Effector memory CD4-positive, alpha-beta T cell (primary cell): ENCODE measurements around the gene YAE1.

Experiments used
- DNase-seq, 3 donors: peaks; one replicate each; pipeline ENCODE4 v3.0.0-alpha.2; 2020
- H3K27ac ChIP-seq: 2 replicates; pipeline ENCODE4 v1.7.0; 2013; ENCODE audit warnings: mild to moderate bottlenecking, low read length, moderate library complexity; ENCODE audit not compliant: insufficient read depth, poor library complexity, severe bottlenecking
- H3K27me3 ChIP-seq: replicated peaks from 2 replicates; pipeline ENCODE4 v1.7.0; 2013; ENCODE audit warnings: mild to moderate bottlenecking, low read length; ENCODE audit not compliant: insufficient read depth, control insufficient read depth, poor library complexity, severe bottlenecking
- H3K36me3 ChIP-seq: 2 replicates; pipeline ENCODE4 v1.7.0; 2013; ENCODE audit warnings: mild to moderate bottlenecking, low read length, moderate library complexity; ENCODE audit not compliant: control insufficient read depth, insufficient read depth
- H3K4me1 ChIP-seq: 2 replicates; pipeline ENCODE4 v1.7.0; 2013; ENCODE audit warnings: low read length, mild to moderate bottlenecking; ENCODE audit not compliant: control insufficient read depth, insufficient read depth, poor library complexity, severe bottlenecking
- H3K4me3 ChIP-seq: 2 replicates; pipeline ENCODE4 v1.7.0; 2013; ENCODE audit warnings: low read length, low read depth, mild to moderate bottlenecking; ENCODE audit not compliant: insufficient read depth, poor library complexity, severe bottlenecking
- H3K9me3 ChIP-seq: 2 replicates; pipeline ENCODE4 v1.7.0; 2013; ENCODE audit warnings: mild to moderate bottlenecking, low read length, moderate library complexity; ENCODE audit not compliant: control insufficient read depth

YAE1 gene

DNA sequence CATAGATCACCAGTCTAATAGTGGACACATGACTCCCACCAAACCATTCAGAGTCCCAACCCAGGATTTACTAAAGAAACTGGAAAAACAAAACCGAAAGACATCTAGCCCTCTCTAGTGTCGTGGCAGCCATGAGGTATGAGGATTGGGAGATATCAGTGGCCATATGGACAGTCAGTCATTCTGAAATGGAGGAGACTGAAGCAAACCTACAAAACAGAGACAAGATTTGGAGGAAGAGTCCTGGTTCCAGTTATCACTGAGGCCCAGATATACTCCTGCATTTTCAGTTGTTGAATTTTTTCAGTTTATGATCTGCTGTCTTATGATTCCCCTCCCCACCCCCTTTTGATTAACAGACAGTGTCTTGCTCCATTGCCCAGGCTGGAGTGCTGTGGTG, 48.1 kb downstream of the YAE1 start:
- DNase-seq = no peak
- no peak overlapping the region for H3K27ac ChIP-seq
- H3K4me1 ChIP-seq = no peaks in the 10 kb centered on the region
- H3K4me3 ChIP-seq = no peak overlapping the region
- no peaks in the 10 kb centered on the region for H3K36me3 ChIP-seq
- H3K9me3 ChIP-seq = no peaks in the 10 kb centered on the region
- H3K27me3 ChIP-seq = no peaks in the 10 kb centered on the region

GRCh38 chr7:39615350-39615975, 49.3 kb downstream of the YAE1 start:
- no peaks in the 10 kb centered on the region for H3K36me3 ChIP-seq
- no peaks in the 10 kb centered on the region for H3K9me3 ChIP-seq
- DNase-seq = no peak
- H3K4me3 ChIP-seq = no peak overlapping the region
- H3K27me3 ChIP-seq = no peaks in the 10 kb centered on the region
- no peaks in the 10 kb centered on the region for H3K4me1 ChIP-seq
- H3K27ac ChIP-seq = no peak overlapping the region

GRCh38 chr7:39616138-39616537, 49.9 kb downstream of the YAE1 start:
- no peak for DNase-seq
- Histone ChIP-seq H3K4me1 (no peaks in the 10 kb centered on the region), H3K27me3 (no peaks in the 10 kb centered on the region), H3K27ac (no peak overlapping the region), H3K36me3 (no peaks in the 10 kb centered on the region), H3K4me3 (no peak overlapping the region), H3K9me3 (no peaks in the 10 kb centered on the region)

DNA sequence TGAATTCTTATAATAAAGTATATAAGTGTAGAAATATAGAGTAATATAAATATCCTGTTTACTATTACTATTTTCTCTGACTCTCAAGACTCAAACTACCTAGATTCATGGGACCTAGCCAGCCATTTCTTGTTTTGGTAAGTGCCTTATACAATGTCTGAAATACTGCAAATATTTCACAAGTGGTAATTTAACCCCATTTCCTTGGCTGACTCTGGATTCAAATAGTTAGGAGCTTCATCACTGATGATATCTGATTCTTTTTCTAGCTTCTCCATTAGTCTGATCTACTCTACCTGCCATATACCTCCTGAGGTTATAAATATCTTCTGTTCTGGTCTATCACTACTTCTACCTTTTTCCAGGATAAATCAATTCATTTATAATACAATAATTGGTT, 50.8 kb downstream of the YAE1 start:
- Histone ChIP-seq H3K9me3 (no peaks in the 10 kb centered on the region), H3K36me3 (no peaks in the 10 kb centered on the region), H3K27ac (no peak overlapping the region), H3K27me3 (no peaks in the 10 kb centered on the region), H3K4me3 (no peak overlapping the region), H3K4me1 (no peaks in the 10 kb centered on the region)
- DNase-seq = no peak

GRCh38 chr7:39618868-39619267, 52.7 kb downstream of the YAE1 start:
- DNase-seq = no peak
- Histone ChIP-seq H3K4me1 (no peaks in the 10 kb centered on the region), H3K27me3 (no peaks in the 10 kb centered on the region), H3K9me3 (no peaks in the 10 kb centered on the region), H3K4me3 (no peak overlapping the region), H3K36me3 (no peaks in the 10 kb centered on the region), H3K27ac (no peak overlapping the region)

- no peak for DNase-seq
Observed at GRCh38 chr7:39620486-39620885, 54.3 kb downstream of the YAE1 start.

DNA sequence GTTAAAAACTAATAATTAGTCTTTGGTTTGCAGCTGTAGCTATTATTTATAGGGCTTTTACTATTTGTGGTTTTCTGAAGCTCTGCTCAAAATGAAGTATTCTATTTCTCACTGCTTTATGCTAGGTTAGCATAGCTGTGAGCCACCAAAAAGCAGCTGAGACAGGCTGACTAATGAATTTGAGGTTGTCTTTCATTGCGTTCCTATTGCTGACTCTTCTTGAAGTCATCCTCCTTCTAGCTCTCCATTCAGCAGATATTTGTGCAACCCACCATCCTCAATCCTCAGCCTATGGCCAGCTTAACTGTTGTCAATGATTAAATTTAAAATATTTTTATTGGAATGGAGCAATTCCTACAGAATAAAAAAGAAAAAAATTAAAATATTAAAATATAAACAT, 55.1 kb downstream of the YAE1 start:
- H3K27ac ChIP-seq = no peak overlapping the region
- no peaks in the 10 kb centered on the region for H3K36me3 ChIP-seq
- no peaks in the 10 kb centered on the region for H3K9me3 ChIP-seq
- H3K27me3 ChIP-seq = no peaks in the 10 kb centered on the region
- H3K4me1 ChIP-seq = peaks cover 12% of the 10 kb centered on the region
- no peak for DNase-seq
- H3K4me3 ChIP-seq = no peak overlapping the region

More at GRCh38 chr7:39620486-39620885, 54.3 kb downstream of the YAE1 start:
- no peak overlapping the region for H3K4me3 ChIP-seq
- H3K9me3 ChIP-seq = no peaks in the 10 kb centered on the region
- H3K27me3 ChIP-seq = no peaks in the 10 kb centered on the region
- peaks cover 12% of the 10 kb centered on the region for H3K4me1 ChIP-seq
- H3K36me3 ChIP-seq = no peaks in the 10 kb centered on the region
- no peak overlapping the region for H3K27ac ChIP-seq

- no peak for DNase-seq
- no peaks in the 10 kb centered on the region for H3K36me3 ChIP-seq
- H3K9me3 ChIP-seq = no peaks in the 10 kb centered on the region
- peaks cover 12% of the 10 kb centered on the region for H3K4me1 ChIP-seq
- no peak overlapping the region for H3K4me3 ChIP-seq
- no peaks in the 10 kb centered on the region for H3K27me3 ChIP-seq
- H3K27ac ChIP-seq = no peak overlapping the region
Observed at GRCh38 chr7:39621784-39622411, 55.7 kb downstream of the YAE1 start.
